ENCODE results near the gene LRP1B.

The LRP1B gene

GRCh38 chr2:142112757-142113221 lies 18.0 kb downstream of the LRP1B start:
- peak; percentile 87 for DNase-seq (ENCODE audit: low read depth)

GRCh38 chr2:142104134-142104758 lies 26.6 kb downstream of the LRP1B start:
- TF ChIP-seq, protein P1, sequence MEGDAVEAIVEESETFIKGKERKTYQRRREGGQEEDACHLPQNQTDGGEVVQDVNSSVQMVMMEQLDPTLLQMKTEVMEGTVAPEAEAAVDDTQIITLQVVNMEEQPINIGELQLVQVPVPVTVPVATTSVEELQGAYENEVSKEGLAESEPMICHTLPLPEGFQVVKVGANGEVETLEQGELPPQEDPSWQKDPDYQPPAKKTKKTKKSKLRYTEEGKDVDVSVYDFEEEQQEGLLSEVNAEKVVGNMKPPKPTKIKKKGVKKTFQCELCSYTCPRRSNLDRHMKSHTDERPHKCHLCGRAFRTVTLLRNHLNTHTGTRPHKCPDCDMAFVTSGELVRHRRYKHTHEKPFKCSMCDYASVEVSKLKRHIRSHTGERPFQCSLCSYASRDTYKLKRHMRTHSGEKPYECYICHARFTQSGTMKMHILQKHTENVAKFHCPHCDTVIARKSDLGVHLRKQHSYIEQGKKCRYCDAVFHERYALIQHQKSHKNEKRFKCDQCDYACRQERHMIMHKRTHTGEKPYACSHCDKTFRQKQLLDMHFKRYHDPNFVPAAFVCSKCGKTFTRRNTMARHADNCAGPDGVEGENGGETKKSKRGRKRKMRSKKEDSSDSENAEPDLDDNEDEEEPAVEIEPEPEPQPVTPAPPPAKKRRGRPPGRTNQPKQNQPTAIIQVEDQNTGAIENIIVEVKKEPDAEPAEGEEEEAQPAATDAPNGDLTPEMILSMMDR (conservative IDR thresholded peaks at IDR 0.05; ENCODE audit: low read depth, low read length) = no peak
- no peak overlapping the region for H3K4me3 ChIP-seq (ENCODE audit: low read length)
- DNase-seq (ENCODE audit: low read depth) = no peak

More at GRCh38 chr2:142112757-142113221, 18.0 kb downstream of the LRP1B start:
- no peak overlapping the region for H3K4me3 ChIP-seq (ENCODE audit: low read length)
- TF ChIP-seq, protein P1 (conservative IDR thresholded peaks at IDR 0.05; ENCODE audit: low read depth, low read length) = peak; percentile 61

GRCh38 chr2:142100970-142101369 lies 29.8 kb downstream of the LRP1B start:
- H3K4me3 ChIP-seq (ENCODE audit: low read length) = no peak overlapping the region
- peak; percentile 55 for DNase-seq (ENCODE audit: low read depth)
- TF ChIP-seq, protein P1 (conservative IDR thresholded peaks at IDR 0.05; ENCODE audit: low read depth, low read length) = no peak

DNA sequence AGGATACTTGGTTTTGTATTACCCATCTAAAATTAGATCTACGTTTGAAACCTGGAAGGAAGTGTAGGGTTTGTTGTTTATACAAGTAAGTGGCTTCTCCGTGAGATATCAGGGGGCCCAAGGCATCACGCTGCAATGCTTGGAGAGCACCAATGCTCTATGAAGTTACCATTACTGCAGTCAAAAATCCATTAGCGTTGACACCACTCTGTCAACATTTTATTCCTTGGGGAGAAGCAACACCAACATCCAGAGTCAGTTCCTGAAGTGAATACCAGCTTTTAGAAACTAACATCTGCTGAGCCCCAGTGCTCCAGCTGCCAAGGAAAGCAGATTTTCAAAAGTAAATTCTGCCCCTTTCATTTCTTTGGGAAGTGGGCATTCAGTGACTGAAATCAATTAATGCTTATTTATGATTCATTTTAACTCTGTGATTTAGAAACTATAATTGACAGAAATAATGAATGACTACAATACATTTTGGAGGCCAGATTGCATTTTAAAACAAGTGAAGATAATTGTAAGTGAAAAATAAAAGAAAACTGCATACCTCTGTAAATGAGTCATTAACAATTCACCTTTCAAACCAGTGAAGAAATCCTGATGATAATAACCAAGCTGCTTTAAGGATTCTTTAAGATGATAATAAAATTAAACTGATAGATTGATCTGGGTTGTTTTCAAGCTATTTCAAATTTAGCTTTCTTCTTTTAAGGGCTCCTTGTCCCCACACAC lies 30.5 kb downstream of the LRP1B start:
- no peak for DNase-seq (ENCODE audit: low read depth)
- TF ChIP-seq, protein P1 (conservative IDR thresholded peaks at IDR 0.05; ENCODE audit: low read depth, low read length) = no peak

DNA sequence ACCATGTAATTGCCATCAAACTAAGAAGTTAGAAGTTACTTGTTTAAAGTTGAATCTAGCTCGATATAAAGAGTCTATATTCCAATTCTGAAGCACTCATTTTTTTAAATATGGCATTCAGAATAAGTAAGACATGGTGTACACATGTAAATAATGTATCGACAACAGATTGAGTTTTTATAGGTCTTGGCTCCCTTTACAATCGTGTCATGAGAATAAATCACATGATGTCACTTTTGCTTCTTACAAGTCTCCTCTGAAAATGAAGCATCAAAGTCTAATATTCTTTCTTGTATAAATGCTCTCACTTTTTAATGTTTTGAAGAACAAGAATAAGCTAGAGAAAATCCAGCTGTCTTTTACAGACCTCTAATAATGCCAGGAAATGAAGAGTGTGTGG lies 33.1 kb downstream of the LRP1B start:
- DNase-seq (ENCODE audit: low read depth) = no peak
- TF ChIP-seq, protein P1 (conservative IDR thresholded peaks at IDR 0.05; ENCODE audit: low read depth, low read length) = no peak

More for the DNA sequence above, 30.5 kb downstream of the LRP1B start:
- no peak overlapping the region for H3K4me3 ChIP-seq (ENCODE audit: low read length)

DNA sequence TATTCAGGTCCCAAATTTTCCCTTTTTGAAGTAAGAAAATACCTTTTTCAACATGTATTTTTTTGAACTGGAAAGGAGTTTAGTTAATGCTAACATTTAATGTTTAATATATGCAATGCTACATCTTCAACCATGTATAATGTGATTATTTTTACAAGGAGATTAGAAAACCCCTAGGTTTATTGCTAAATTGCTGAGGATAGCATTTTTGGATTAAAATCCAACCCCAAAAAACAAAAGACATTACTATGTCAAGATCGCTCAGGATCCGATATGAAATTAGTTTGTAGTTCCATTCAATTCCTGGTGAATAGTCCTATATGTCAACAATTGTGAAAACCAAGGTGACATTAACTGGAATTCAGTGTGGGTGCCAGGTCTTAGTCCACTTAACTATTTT lies 35.2 kb downstream of the LRP1B start:
- no peak for DNase-seq (ENCODE audit: low read depth)
- TF ChIP-seq, protein P1 (conservative IDR thresholded peaks at IDR 0.05; ENCODE audit: low read depth, low read length) = no peak
- H3K4me3 ChIP-seq (ENCODE audit: low read length) = no peak overlapping the region

More for the DNA sequence above, 33.1 kb downstream of the LRP1B start:
- no peak overlapping the region for H3K4me3 ChIP-seq (ENCODE audit: low read length)
